Omental fat pad (tissue), 4 donors: ENCODE data around the gene GATA5. TPM values are rescaled to one million over a fixed set of nuclear protein-coding genes. Genes with fewer than 3 reads are reported as not detected.

Experiments
- ATAC-seq: fragments of 150-250 bp; one replicate; pipeline ENCODE4 v1.9.1; 2016; ENCODE audit warnings: mild to moderate bottlenecking, moderate library complexity; ENCODE audit not compliant: low FRiP score
- DNase-seq: peaks from one replicate; pipeline ENCODE4 v3.0.0-alpha.2; 2019; ENCODE audit warnings: low spot score
- total RNA-seq, 4 donors: library from RNA; depleted of rRNA; stranded (reverse); fragments of >200 nt; gene quantifications; one replicate each; pipeline ENCODE4 v1.1.0, GENCODE V29; 2016
- TF ChIP-seq, protein P1 (sequence below), 3 donors: fragments of 450-650 bp; IDR thresholded peaks; one replicate each; pipeline ENCODE4 v1.5.1; 2016 to 2017; ENCODE audit warnings: antibody characterized with exemption in 3 of 3, mild to moderate bottlenecking in 3 of 3, moderate library complexity in 2 of 3

The GATA5 gene
- total RNA-seq, 4 donors from 2014 or later = 1.3 to 3.7 (median 1.7) TPM

DNA sequence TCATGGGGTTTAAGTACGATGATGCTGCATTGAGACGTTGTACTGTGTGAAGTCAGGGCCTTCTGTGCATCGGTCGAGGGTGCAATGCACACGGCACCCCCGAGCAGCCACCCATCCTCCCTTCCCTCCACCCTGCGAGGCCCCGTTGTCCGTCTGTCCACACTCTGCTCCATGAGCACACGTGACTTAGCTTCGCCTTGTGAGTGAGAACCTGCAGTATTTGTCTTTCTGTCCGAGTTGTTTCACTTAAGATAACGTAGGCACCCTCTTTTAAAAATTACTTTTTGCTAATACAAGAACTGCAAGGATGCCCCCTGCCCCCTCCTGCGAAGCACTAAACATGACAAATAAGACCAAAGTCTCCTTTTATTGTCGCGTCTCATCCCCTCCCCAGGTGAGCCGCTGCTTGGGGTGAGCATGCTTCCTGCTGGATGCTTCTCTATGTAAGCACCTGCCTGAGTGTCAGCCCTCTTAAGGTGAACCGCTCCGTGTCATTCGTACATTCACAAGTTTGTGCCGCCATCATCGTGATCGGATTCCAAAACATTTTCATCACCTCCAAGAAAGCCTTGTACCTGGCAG lies 44.8 kb downstream of the GATA5 start:
- ATAC-seq (no peak), DNase-seq (no peak)
- TF ChIP-seq, protein P1, sequence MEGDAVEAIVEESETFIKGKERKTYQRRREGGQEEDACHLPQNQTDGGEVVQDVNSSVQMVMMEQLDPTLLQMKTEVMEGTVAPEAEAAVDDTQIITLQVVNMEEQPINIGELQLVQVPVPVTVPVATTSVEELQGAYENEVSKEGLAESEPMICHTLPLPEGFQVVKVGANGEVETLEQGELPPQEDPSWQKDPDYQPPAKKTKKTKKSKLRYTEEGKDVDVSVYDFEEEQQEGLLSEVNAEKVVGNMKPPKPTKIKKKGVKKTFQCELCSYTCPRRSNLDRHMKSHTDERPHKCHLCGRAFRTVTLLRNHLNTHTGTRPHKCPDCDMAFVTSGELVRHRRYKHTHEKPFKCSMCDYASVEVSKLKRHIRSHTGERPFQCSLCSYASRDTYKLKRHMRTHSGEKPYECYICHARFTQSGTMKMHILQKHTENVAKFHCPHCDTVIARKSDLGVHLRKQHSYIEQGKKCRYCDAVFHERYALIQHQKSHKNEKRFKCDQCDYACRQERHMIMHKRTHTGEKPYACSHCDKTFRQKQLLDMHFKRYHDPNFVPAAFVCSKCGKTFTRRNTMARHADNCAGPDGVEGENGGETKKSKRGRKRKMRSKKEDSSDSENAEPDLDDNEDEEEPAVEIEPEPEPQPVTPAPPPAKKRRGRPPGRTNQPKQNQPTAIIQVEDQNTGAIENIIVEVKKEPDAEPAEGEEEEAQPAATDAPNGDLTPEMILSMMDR (IDR thresholded peaks at IDR 0.05) = no peak

GRCh38 chr20:62430311-62430853 lies 45.4 kb downstream of the GATA5 start:
- no peak for ATAC-seq
- DNase-seq = no peak
- TF ChIP-seq, protein P1 (IDR thresholded peaks at IDR 0.05) = no peak

GRCh38 chr20:62429455-62430310 lies 46.1 kb downstream of the GATA5 start:
- TF ChIP-seq, protein P1 (IDR thresholded peaks at IDR 0.05) = no peak
- ATAC-seq (no peak), DNase-seq (no peak)

DNA sequence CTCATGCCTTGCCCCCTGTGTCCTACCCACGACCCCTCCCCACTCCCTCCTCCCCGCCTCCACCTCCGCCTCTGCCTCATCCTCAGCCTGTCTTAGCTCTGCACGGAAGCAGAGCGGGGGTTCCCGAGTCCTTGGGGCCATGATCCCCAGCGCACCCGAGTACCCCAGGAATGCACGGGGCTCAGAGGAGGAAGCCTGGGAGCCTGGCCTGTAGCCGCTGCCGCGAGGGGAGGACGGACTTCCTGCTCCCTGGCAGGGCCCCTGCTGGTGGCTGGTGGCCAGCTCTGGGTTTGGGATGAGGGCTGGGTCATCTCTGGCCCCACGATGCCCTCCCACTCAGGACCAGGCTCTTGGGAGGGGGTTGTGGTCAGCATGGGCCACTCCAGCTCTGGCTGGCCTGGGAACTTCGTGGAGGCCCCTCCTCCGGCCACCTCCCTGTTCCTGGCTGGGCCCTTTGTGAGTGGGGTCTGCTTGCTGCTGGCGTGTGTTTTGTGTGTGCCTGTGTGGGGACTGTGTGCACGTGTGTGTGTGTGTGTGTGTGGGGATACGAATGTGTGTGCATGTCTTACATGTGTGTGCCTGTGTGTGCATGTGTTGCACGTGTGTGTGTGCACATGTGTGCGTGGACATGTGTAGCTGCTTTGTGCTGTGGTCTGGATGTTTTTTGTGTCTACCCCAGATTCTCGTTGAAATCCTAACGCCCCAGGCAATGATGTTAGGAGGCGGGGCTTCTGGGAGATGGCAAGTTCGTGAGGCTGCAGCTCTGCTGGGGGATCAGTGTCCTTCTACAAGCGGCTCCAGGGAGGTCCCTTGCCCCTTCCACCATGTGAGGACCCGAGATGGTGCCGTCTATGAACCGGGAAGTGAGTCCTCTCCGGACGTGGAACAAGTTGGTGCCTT lies 47.1 kb downstream of the GATA5 start:
- TF ChIP-seq, protein P1 (IDR thresholded peaks at IDR 0.05) = no peak
- ATAC-seq = no peak

DNA sequence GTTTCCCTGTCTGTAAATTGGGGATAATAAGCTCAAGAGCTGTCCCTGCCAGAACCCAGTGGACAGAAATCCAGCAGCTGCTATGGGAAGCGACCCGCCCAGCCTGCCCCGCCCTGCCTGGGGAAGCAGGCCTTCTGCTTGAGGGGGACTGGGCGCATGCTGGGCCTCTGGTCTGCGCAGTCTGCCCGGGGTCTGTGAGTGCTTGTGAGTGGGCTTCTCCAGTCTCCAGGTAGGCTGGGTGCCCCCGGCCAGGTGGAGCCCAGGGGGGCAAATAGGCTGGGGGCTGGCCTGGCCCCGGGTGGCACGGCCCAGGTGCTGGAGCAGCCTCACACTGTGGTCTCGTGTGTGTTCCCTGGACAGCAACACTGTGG lies 47.8 kb downstream of the GATA5 start:
- ATAC-seq = no peak
- TF ChIP-seq, protein P1 (IDR thresholded peaks at IDR 0.05) = no peak

More for the DNA sequence above, 47.1 kb downstream of the GATA5 start:
- DNase-seq = no peak

DNA sequence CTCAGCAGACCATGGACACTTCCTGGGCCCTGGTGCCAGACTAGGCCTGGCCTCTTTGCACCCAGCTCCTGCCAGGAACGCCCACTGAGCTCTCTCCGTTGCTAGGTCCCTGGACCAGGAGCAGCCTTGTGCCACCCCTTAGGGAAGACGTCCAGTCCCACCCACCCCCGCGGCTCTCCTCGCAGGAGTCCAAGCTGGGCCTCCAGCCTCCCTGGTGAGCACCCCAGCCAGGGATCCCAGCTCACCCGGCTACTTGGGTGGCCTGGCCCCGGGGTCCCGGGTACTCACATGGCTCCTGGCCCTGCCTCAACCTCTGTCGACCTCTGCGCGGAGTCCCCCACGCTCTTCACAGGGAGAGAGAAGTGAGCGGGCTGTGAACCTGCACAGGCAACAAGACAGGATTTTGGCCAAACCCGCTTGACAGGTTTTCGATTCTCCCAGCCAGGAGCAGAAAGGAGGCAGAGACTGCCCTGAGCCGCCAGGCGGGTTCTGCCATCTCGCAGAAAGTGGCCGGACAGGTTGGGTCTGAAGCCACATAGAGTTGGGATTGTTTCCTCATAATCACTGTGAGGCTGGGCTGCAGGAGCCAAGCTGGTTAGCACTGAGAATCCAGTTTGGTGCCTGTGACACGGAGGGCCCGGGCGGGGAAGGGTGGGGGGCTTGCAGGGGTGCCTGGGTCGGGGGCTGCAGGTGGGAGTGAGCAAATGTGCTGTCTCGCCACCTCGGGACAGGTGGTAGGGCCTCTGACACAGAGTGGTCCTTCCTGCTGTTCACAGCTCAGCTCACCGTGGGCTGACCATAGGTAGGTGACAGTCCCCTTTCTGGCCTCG lies 48.4 kb downstream of the GATA5 start, which contains the start of gene RBBP8NL:
TSS of gene RBBP8NL (minus strand) at position 368 of the 830 bp plus-strand sequence. CDS start 7,892 bp downstream, outside the sequence.
- ATAC-seq (no peak), DNase-seq (no peak)
- TF ChIP-seq, protein P1 (IDR thresholded peaks at IDR 0.05) = no peak

More for the DNA sequence above, 47.8 kb downstream of the GATA5 start:
- DNase-seq = no peak
